ENCODE results near the gene PRDM13.
"Not testable (repeated sequence)": the region's sequence is repeated elsewhere in the genome, so short reads cannot be mapped to it uniquely, and the experiment has no call there.

The PRDM13 gene

DNA sequence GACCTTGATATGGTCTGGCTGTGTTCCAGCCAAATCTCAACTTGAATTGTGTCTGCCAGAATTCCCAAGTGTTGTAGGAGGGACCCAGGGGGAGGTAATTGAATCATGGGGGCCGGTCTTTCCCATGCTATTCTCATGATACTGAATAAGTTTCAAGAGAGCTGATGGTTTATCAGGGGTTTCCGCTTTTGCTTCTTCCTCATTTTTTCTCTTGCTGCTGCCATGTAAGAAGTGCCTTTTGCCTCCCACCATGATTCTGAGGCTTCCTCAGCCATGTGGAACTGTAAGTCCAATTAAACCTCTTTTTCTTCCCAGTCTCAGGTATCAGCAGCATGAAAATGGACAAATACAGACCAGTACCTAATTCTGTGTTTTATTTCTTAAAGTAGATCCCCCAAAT, 15.4 kb downstream of the PRDM13 start:
- not testable (repeated sequence) for H3K18ac ChIP-seq (ENCODE audit: low read length); H3K4me1 ChIP-seq (ENCODE audit: control insufficient read depth in 2 of 2, insufficient read depth in 1 of 2, low read depth in 1 of 2, low read length in 2 of 2); H4K91ac ChIP-seq (ENCODE audit: low read depth, low read length, poor library complexity); H2BK12ac ChIP-seq (ENCODE audit: low read length); H3K36me3 ChIP-seq (replicated peaks in 1 of 2; ENCODE audit: control insufficient read depth in 2 of 2, insufficient read depth in 2 of 2, low read length in 2 of 2); H2BK5ac ChIP-seq (ENCODE audit: low read length); H3K23ac ChIP-seq (ENCODE audit: low read depth, low read length, poor library complexity); H2AK5ac ChIP-seq (ENCODE audit: low read depth, low read length); H3K4ac ChIP-seq (ENCODE audit: low read length); H4K8ac ChIP-seq (ENCODE audit: low read depth, low read length); H3K14ac ChIP-seq (ENCODE audit: low read length); H3K9ac ChIP-seq (ENCODE audit: low read depth, low read length, poor library complexity); H3K27ac ChIP-seq (replicated peaks; ENCODE audit: low read length); H3K4me3 ChIP-seq (ENCODE audit: low read length in 2 of 2); H2AFZ ChIP-seq (ENCODE audit: low read length); DNase-seq (ENCODE audit: low spot score); H2BK120ac ChIP-seq (ENCODE audit: low read depth, low read length); H3K4me2 ChIP-seq (ENCODE audit: insufficient read depth, low read length, poor library complexity, severe bottlenecking); H3K79me1 ChIP-seq (ENCODE audit: low read depth, low read length); H2BK15ac ChIP-seq (ENCODE audit: low read length)
- no CpG with 5 or more reads among the region's 2 CpGs for WGBS, 2 donors (ENCODE audit: extremely low coverage in 2 of 2, insufficient read length in 2 of 2, insufficient replicate concordance in 1 of 2)
- Histone ChIP-seq H3K9me3 (replicated peaks in 1 of 2; ENCODE audit: control insufficient read depth in 2 of 2, insufficient read depth in 1 of 2, low read depth in 1 of 2, low read length in 2 of 2) (peaks cover 5 to 10% of the 10 kb centered on the region in 2 donors), H3K27me3 (ENCODE audit: control insufficient read depth in 3 of 3, insufficient read depth in 3 of 3, low read depth in 1 of 3, low read length in 3 of 3) (peaks cover 14 to 69% (median 35%) of the 10 kb centered on the region in 3 experiments)

- Histone ChIP-seq H4K8ac (ENCODE audit: low read depth, low read length) (no peak overlapping the region), H3K4ac (ENCODE audit: low read length) (no peak overlapping the region), H3K4me3 (ENCODE audit: low read length in 2 of 2) (no peak overlapping the region), H3K14ac (ENCODE audit: low read length) (no peak overlapping the region), H2AFZ (ENCODE audit: low read length) (no peak overlapping the region), H3K27me3 (ENCODE audit: control insufficient read depth in 3 of 3, insufficient read depth in 3 of 3, low read depth in 1 of 3, low read length in 3 of 3) (peaks cover 0 to 4% (median 0%) of the 10 kb centered on the region in 3 experiments), H4K91ac (ENCODE audit: low read depth, low read length, poor library complexity) (no peak overlapping the region), H2AK5ac (ENCODE audit: low read depth, low read length) (no peak overlapping the region), H3K27ac (replicated peaks; ENCODE audit: low read length) (no peak overlapping the region), H2BK5ac (ENCODE audit: low read length) (no peak overlapping the region), H2BK12ac (ENCODE audit: low read length) (no peak overlapping the region), H3K4me1 (ENCODE audit: control insufficient read depth in 2 of 2, insufficient read depth in 1 of 2, low read depth in 1 of 2, low read length in 2 of 2) (no peaks in the 10 kb centered on the region), H2BK120ac (ENCODE audit: low read depth, low read length) (no peak overlapping the region), H2BK15ac (ENCODE audit: low read length) (no peak overlapping the region), H3K23ac (ENCODE audit: low read depth, low read length, poor library complexity) (no peak overlapping the region), H3K36me3 (replicated peaks in 1 of 2; ENCODE audit: control insufficient read depth in 2 of 2, insufficient read depth in 2 of 2, low read length in 2 of 2) (no peaks in the 10 kb centered on the region), H3K9ac (ENCODE audit: low read depth, low read length, poor library complexity) (peak overlapping the region; percentile 53), H3K79me1 (ENCODE audit: low read depth, low read length) (no peaks in the 10 kb centered on the region), H3K18ac (ENCODE audit: low read length) (peak overlapping the region; percentile 7), H3K9me3 (replicated peaks in 1 of 2; ENCODE audit: control insufficient read depth in 2 of 2, insufficient read depth in 1 of 2, low read depth in 1 of 2, low read length in 2 of 2) (no peaks in the 10 kb centered on the region), H3K4me2 (ENCODE audit: insufficient read depth, low read length, poor library complexity, severe bottlenecking) (no peak overlapping the region)
- no CpG with 5 or more reads among the region's 3 CpGs for WGBS, 2 donors (ENCODE audit: extremely low coverage in 2 of 2, insufficient read length in 2 of 2, insufficient replicate concordance in 1 of 2)
- DNase-seq (ENCODE audit: low spot score): no peak
Measured at GRCh38 chr6:99629293-99629692, 22.7 kb downstream of the PRDM13 start.

DNA sequence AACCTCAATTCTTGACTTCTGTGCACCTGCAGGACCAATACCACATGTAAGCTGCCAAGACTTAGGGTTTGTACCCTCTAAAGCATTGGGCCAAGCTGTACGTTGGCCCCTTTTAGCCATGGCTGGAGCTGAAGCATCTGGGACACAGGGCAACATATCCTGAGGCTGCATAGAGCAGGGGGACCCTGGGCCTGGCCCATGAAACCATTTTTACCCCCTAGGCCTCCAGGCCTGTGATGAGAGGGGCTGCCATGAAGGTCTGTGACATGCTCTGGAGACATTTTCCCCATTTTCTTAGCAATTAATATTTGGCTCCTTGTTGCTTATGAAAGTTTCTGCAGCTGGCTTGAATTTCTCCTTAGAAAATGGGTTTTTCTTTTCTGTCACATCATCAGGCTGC, 31.0 kb downstream of the PRDM13 start:
- no CpG with 5 or more reads among the region's 1 CpG for WGBS, 2 donors (ENCODE audit: extremely low coverage in 2 of 2, insufficient read length in 2 of 2, insufficient replicate concordance in 1 of 2)
- H3K9me3 ChIP-seq (replicated peaks in 1 of 2; ENCODE audit: control insufficient read depth in 2 of 2, insufficient read depth in 1 of 2, low read depth in 1 of 2, low read length in 2 of 2): no peaks in the 10 kb centered on the region

DNA sequence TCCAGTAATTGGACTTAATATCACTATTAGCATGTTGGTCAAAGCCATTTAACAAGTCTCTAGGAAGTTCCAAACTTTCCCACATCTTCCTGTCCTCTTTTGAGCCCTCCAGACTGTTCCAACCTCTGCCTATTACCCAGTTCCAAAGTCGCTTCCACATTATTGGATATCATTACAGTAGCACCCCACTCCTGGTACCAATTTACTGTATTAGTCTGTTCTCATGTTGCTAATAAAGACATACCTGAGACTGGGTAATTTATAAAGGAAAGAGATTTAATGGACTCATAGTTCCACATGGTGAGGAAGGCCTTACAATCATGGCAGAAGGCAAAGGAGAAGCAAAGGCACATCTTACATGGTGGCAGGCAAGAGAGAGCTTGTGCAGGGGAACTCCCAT, 31.7 kb downstream of the PRDM13 start:
- not testable (repeated sequence) for H3K79me1 ChIP-seq (ENCODE audit: low read depth, low read length); H3K27me3 ChIP-seq (ENCODE audit: control insufficient read depth in 3 of 3, insufficient read depth in 3 of 3, low read depth in 1 of 3, low read length in 3 of 3); DNase-seq (ENCODE audit: low spot score); H2BK12ac ChIP-seq (ENCODE audit: low read length); H3K4me3 ChIP-seq (ENCODE audit: low read length in 2 of 2); H2BK120ac ChIP-seq (ENCODE audit: low read depth, low read length); H3K36me3 ChIP-seq (replicated peaks in 1 of 2; ENCODE audit: control insufficient read depth in 2 of 2, insufficient read depth in 2 of 2, low read length in 2 of 2); H3K18ac ChIP-seq (ENCODE audit: low read length); H3K4ac ChIP-seq (ENCODE audit: low read length); H4K91ac ChIP-seq (ENCODE audit: low read depth, low read length, poor library complexity); H4K8ac ChIP-seq (ENCODE audit: low read depth, low read length); H3K4me2 ChIP-seq (ENCODE audit: insufficient read depth, low read length, poor library complexity, severe bottlenecking); H3K14ac ChIP-seq (ENCODE audit: low read length); H2AK5ac ChIP-seq (ENCODE audit: low read depth, low read length); H2BK15ac ChIP-seq (ENCODE audit: low read length); H2AFZ ChIP-seq (ENCODE audit: low read length); H3K23ac ChIP-seq (ENCODE audit: low read depth, low read length, poor library complexity); H3K9me3 ChIP-seq (replicated peaks in 1 of 2; ENCODE audit: control insufficient read depth in 2 of 2, insufficient read depth in 1 of 2, low read depth in 1 of 2, low read length in 2 of 2); H3K27ac ChIP-seq (replicated peaks; ENCODE audit: low read length); H2BK5ac ChIP-seq (ENCODE audit: low read length); H3K9ac ChIP-seq (ENCODE audit: low read depth, low read length, poor library complexity); H3K4me1 ChIP-seq (ENCODE audit: control insufficient read depth in 2 of 2, insufficient read depth in 1 of 2, low read depth in 1 of 2, low read length in 2 of 2)
- WGBS, 2 donors (ENCODE audit: extremely low coverage in 2 of 2, insufficient read length in 2 of 2, insufficient replicate concordance in 1 of 2): no CpG with 5 or more reads among the region's 1 CpG

More for the DNA sequence above, 31.0 kb downstream of the PRDM13 start:
- no peak overlapping the region for H4K91ac ChIP-seq (ENCODE audit: low read depth, low read length, poor library complexity)
- H3K4me1 ChIP-seq (ENCODE audit: control insufficient read depth in 2 of 2, insufficient read depth in 1 of 2, low read depth in 1 of 2, low read length in 2 of 2): no peaks in the 10 kb centered on the region
- no peaks in the 10 kb centered on the region for H3K27me3 ChIP-seq (ENCODE audit: control insufficient read depth in 3 of 3, insufficient read depth in 3 of 3, low read depth in 1 of 3, low read length in 3 of 3)
- no peak overlapping the region for H3K14ac ChIP-seq (ENCODE audit: low read length)
- no peak overlapping the region for H3K4me3 ChIP-seq (ENCODE audit: low read length in 2 of 2)
- DNase-seq (ENCODE audit: low spot score): no peak
- no peak overlapping the region for H2BK120ac ChIP-seq (ENCODE audit: low read depth, low read length)
- H2AFZ ChIP-seq (ENCODE audit: low read length): no peak overlapping the region
- H3K18ac ChIP-seq (ENCODE audit: low read length): no peak overlapping the region
- no peak overlapping the region for H3K27ac ChIP-seq (replicated peaks; ENCODE audit: low read length)
- H2BK12ac ChIP-seq (ENCODE audit: low read length): peak overlapping the region; percentile 58
- H3K79me1 ChIP-seq (ENCODE audit: low read depth, low read length): no peaks in the 10 kb centered on the region
- no peak overlapping the region for H2BK15ac ChIP-seq (ENCODE audit: low read length)
- H3K23ac ChIP-seq (ENCODE audit: low read depth, low read length, poor library complexity): no peak overlapping the region
- no peaks in the 10 kb centered on the region for H3K36me3 ChIP-seq (replicated peaks in 1 of 2; ENCODE audit: control insufficient read depth in 2 of 2, insufficient read depth in 2 of 2, low read length in 2 of 2)
- no peak overlapping the region for H4K8ac ChIP-seq (ENCODE audit: low read depth, low read length)
- no peak overlapping the region for H2AK5ac ChIP-seq (ENCODE audit: low read depth, low read length)
- H2BK5ac ChIP-seq (ENCODE audit: low read length): peak overlapping the region; percentile 13
- H3K4ac ChIP-seq (ENCODE audit: low read length): no peak overlapping the region
- H3K9ac ChIP-seq (ENCODE audit: low read depth, low read length, poor library complexity): no peak overlapping the region
- H3K4me2 ChIP-seq (ENCODE audit: insufficient read depth, low read length, poor library complexity, severe bottlenecking): no peak overlapping the region
